HG03575 (cell line): Measurements from ENCODE around the gene MRPS27.

Experiments used
- ATAC-seq: cut with Tn5 transposase; IDR thresholded peaks from one replicate; pipeline ENCODE4 v1.9.1; 2021; ENCODE audit not compliant: unreplicated experiment, insufficient number of reproducible peaks, low FRiP score; ENCODE audit errors: extremely low read depth

MRPS27 gene

GRCh38 chr5:72270037-72270436 lies 50.0 kb downstream of the MRPS27 start:
- no peak for ATAC-seq

GRCh38 chr5:72269411-72269780 lies 50.6 kb downstream of the MRPS27 start:
- no peak for ATAC-seq

GRCh38 chr5:72268753-72269410 lies 51.2 kb downstream of the MRPS27 start:
- ATAC-seq = no peak

GRCh38 chr5:72268260-72268659 lies 51.8 kb downstream of the MRPS27 start:
- no peak for ATAC-seq

- ATAC-seq = no peak
Measured at GRCh38 chr5:72267685-72268084, 52.4 kb downstream of the MRPS27 start.

- ATAC-seq = no peak
Measured at GRCh38 chr5:72266862-72267261, 53.2 kb downstream of the MRPS27 start.

GRCh38 chr5:72265032-72265877 lies 54.8 kb downstream of the MRPS27 start:
- ATAC-seq = no peak

- no peak for ATAC-seq
Measured at GRCh38 chr5:72256536-72256935, 63.5 kb downstream of the MRPS27 start.

- no peak for ATAC-seq
Measured at GRCh38 chr5:72255670-72256069, 64.4 kb downstream of the MRPS27 start.

- ATAC-seq = no peak
Measured at GRCh38 chr5:72255237-72255636, 64.8 kb downstream of the MRPS27 start.

- no peak for ATAC-seq
Measured at GRCh38 chr5:72252574-72253155, 67.4 kb downstream of the MRPS27 start.

GRCh38 chr5:72252008-72252407 lies 68.0 kb downstream of the MRPS27 start:
- no peak for ATAC-seq

GRCh38 chr5:72251386-72251785 lies 68.7 kb downstream of the MRPS27 start:
- ATAC-seq = no peak

GRCh38 chr5:72248410-72248981 lies 71.5 kb downstream of the MRPS27 start:
- ATAC-seq = no peak

- ATAC-seq = no peak
Measured at GRCh38 chr5:72246954-72247442, 73.0 kb downstream of the MRPS27 start.

GRCh38 chr5:72245951-72246532 lies 74.0 kb downstream of the MRPS27 start:
- no peak for ATAC-seq

- no peak for ATAC-seq
Measured at GRCh38 chr5:72245546-72245945, 74.5 kb downstream of the MRPS27 start.

GRCh38 chr5:72244862-72245371 lies 75.1 kb downstream of the MRPS27 start:
- ATAC-seq = peak; percentile 50

GRCh38 chr5:72243706-72244105 lies 76.3 kb downstream of the MRPS27 start:
- no peak for ATAC-seq
